CD4-positive, alpha-beta memory T cell (primary cell): ENCODE results near the gene LNP1. TPM values are rescaled to one million over a fixed set of nuclear protein-coding genes. Genes with fewer than 3 reads are reported as not detected.

Experiments
- CTCF ChIA-PET: fragments of 350-600 bp; sonication (Branson Sonifier 250); formaldehyde crosslinking; loops from one replicate; lab custom pipeline; 2021; ENCODE audit warnings: inconsistent platforms; ENCODE audit not compliant: partially characterized antibody; lab: Charles Lee
- POLR2A ChIA-PET: fragments of 350-600 bp; sonication (Branson Sonifier 250); formaldehyde crosslinking; loops from one replicate; lab custom pipeline; 2021; ENCODE audit not compliant: partially characterized antibody; lab: Charles Lee
- DNase-seq, 5 donors: peaks; one replicate each; pipeline versions ENCODE4 v3.0.0 to v3.0.0-alpha.2; 2020 to 2022; ENCODE audit warnings: mixed read lengths in 1 of 5
- H3K27ac ChIP-seq: one replicate; pipeline ENCODE4 v1.7.0; 2013; ENCODE audit warnings: low read depth, low read length
- H3K27me3 ChIP-seq: 2 replicates; pipeline ENCODE4 v1.7.0; 2013; ENCODE audit warnings: mild to moderate bottlenecking, low read length, moderate library complexity; ENCODE audit not compliant: insufficient read depth
- H3K36me3 ChIP-seq: 2 replicates; pipeline ENCODE4 v1.7.0; 2013; ENCODE audit warnings: mild to moderate bottlenecking, low read length, moderate library complexity; ENCODE audit not compliant: insufficient read depth
- H3K4me1 ChIP-seq: 2 replicates; pipeline ENCODE4 v1.7.0; 2013; ENCODE audit warnings: mild to moderate bottlenecking, low read length, moderate library complexity; ENCODE audit not compliant: insufficient read depth
- H3K4me3 ChIP-seq, 2 donors: one replicate each; pipeline ENCODE4 v1.7.0; 2013; ENCODE audit warnings: low read length in 2 of 2, mild to moderate bottlenecking in 1 of 2
- H3K9me3 ChIP-seq, 2 donors: one replicate each; pipeline ENCODE4 v1.7.0; 2013; ENCODE audit warnings: low read length in 2 of 2, control low read depth in 1 of 2; ENCODE audit not compliant: control insufficient read depth in 1 of 2
- H3K27ac Mint-ChIP-seq, 7 donors: one replicate each; pipeline ENCODE4 v1.8.0; 2020 to 2021; ENCODE audit warnings: mixed read lengths in 7 of 7, mild to moderate bottlenecking in 6 of 7, inconsistent platforms in 3 of 7, moderate library complexity in 3 of 7
- H3K27me3 Mint-ChIP-seq, 2 donors: one replicate each; pipeline ENCODE4 v1.8.0; 2020 to 2021; ENCODE audit warnings: mixed read lengths in 2 of 2
- H3K36me3 Mint-ChIP-seq, 2 donors: one replicate each; pipeline ENCODE4 v1.8.0; 2020 to 2021; ENCODE audit warnings: mixed read lengths in 2 of 2, inconsistent platforms in 1 of 2, mild to moderate bottlenecking in 1 of 2
- H3K4me1 Mint-ChIP-seq, 4 donors: one replicate each; pipeline ENCODE4 v1.8.0; 2020 to 2021; ENCODE audit warnings: mixed read lengths in 4 of 4, mild to moderate bottlenecking in 1 of 4
- H3K4me3 Mint-ChIP-seq, 8 donors: one replicate each; pipeline ENCODE4 v1.8.0; 2020 to 2021; ENCODE audit warnings: mixed read lengths in 8 of 8, mild to moderate bottlenecking in 7 of 8, moderate library complexity in 6 of 8, inconsistent platforms in 3 of 8
- H3K9me3 Mint-ChIP-seq, 8 donors: one replicate each; pipeline ENCODE4 v1.8.0; 2020 to 2021; ENCODE audit warnings: mixed read lengths in 8 of 8, mild to moderate bottlenecking in 5 of 8, inconsistent platforms in 3 of 8, moderate library complexity in 1 of 8
- intact Hi-C: fragments of 100-400 bp; cut with micrococcal nuclease; formaldehyde crosslinking; loops from one replicate; pipeline ENCODE4 v1.15.1; 2023
- polyA plus RNA-seq, 2 donors: library from polyadenylated mRNA; unstranded; fragments of 300-500 nt; fragmentation: Illumina TruSeq; gene quantifications; one replicate each; pipeline ENCODE4 v1.2.3, GENCODE V29; 2021
- total RNA-seq, 2 experiments: library from RNA; stranded (reverse); gene quantifications; one replicate each; pipeline ENCODE4 v1.2.3, GENCODE V29; 2021

The LNP1 gene
- total and polyA plus RNA-seq, 4 experiments from 2014 or later, result 0.61 to 2.2 (median 1.7) TPM

DNA sequence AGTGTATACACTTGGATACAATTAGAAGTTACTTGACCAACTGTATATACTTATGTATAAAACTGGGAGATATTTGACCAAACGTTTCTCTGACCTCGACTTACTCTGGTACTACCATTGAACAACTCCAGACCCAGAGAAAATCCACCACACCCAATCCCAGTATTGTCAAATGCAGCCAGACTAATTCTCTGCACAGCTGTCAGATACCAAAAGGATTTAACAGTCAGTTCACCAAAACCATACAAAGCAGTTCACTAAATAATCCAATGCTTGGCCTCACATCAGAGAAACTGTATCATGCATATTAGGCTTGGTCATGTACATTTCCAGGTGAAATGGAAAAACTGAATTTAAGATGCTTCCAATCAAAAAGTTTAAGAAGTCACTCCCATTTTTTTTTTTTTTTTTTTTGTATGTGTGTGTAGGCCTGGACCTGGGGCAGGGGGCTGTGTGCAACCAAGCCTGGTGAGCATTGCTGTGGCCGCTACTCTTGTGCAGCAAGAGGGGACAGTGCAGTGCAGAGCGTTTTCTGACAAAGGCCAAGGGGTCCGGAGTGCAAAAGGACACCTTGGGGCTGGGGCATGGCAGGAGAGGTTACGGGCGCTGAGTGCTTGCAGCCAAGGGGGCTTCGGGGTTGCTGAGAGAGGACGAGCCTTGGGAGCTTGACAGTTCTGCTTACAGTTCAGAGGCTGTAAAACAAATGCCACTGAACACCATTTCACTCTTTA, 1.8 kb upstream of the LNP1 start:
- ChIA-PET CTCF (interaction anchor here (1.4 kb wide), 1 partner anchor 12 kb away, joined by 6 read pairs; no protein-coding TSS in a partner anchor), POLR2A (interaction anchor here (0.7 to 2.8 kb wide), 3 partner anchors 93 to 1277 kb away, joined by 3 to 12 read pairs (median 5); partner anchors contain the start of genes TBC1D23, TMEM45A and ZBTB11)
- Mint-ChIP-seq H3K4me3 (peak overlapping the region; percentile 96 to 99 (median 97)), H3K36me3 (peaks cover 0 to 17% of the 10 kb centered on the region in 2 donors), H3K27me3 (no peaks in the 10 kb centered on the region), H3K9me3 (no peaks in the 10 kb centered on the region), H3K27ac (peak overlapping the region; percentile 65 to 95 (median 87)), H3K4me1 (peaks cover 35 to 80% (median 58%) of the 10 kb centered on the region in 4 donors)
- Histone ChIP-seq H3K4me3 (peak overlapping the region; percentile 83 to 98), H3K9me3 (no peaks in the 10 kb centered on the region), H3K27me3 (no peaks in the 10 kb centered on the region), H3K36me3 (no peaks in the 10 kb centered on the region), H3K4me1 (peaks cover 60% of the 10 kb centered on the region), H3K27ac (no peak overlapping the region)
- no peak for DNase-seq
- intact Hi-C loops, result loop anchor here (2.0 kb wide), 4 partner anchors 93 to 1277 kb away; partner anchors contain the start of genes CMSS1, TMEM45A and ZBTB11

- peak; percentile 29 to 77 (median 37) for DNase-seq
- Mint-ChIP-seq H3K27me3 (no peaks in the 10 kb centered on the region), H3K4me1 (peaks cover 38 to 79% (median 61%) of the 10 kb centered on the region in 4 donors), H3K27ac (peak overlapping the region; percentile 65 to 95 (median 87)), H3K4me3 (peak overlapping the region; percentile 96 to 99 (median 97)), H3K36me3 (peaks cover 0 to 16% of the 10 kb centered on the region in 2 donors), H3K9me3 (no peaks in the 10 kb centered on the region)
- CTCF ChIA-PET, result interaction anchor here (1.4 to 1.9 kb wide), 2 partner anchors 13 to 140 kb away, joined by 6 read pairs; partner anchors contain the start of gene TBC1D23
- Histone ChIP-seq H3K27ac (peak overlapping the region; percentile 85), H3K4me1 (peaks cover 59% of the 10 kb centered on the region), H3K4me3 (peak overlapping the region; percentile 83 to 98), H3K36me3 (no peaks in the 10 kb centered on the region), H3K27me3 (no peaks in the 10 kb centered on the region), H3K9me3 (no peaks in the 10 kb centered on the region)
- POLR2A ChIA-PET, result interaction anchor here (0.7 to 3.0 kb wide), 5 partner anchors 66 to 1276 kb away, joined by 3 to 20 read pairs (median 7); partner anchors contain the start of genes NIT2, TBC1D23, TFG and TMEM45A
- intact Hi-C loops, result loop anchor here (2.0 kb wide), 4 partner anchors 92 to 1276 kb away; partner anchors contain the start of genes CMSS1, TMEM45A and ZBTB11
These were observed 940 bp upstream of the LNP1 start for GRCh38 chr3:100400419-100400779.

- intact Hi-C loops, result loop anchor here (1.0 to 2.0 kb wide), 8 partner anchors 31 to 1275 kb away; partner anchors contain the start of genes CMSS1, NIT2, TBC1D23 and TFG
- Histone ChIP-seq H3K27me3 (no peaks in the 10 kb centered on the region), H3K9me3 (no peaks in the 10 kb centered on the region), H3K27ac (peak overlapping the region; percentile 85), H3K4me3 (peak overlapping the region; percentile 83 to 98), H3K4me1 (peaks cover 46% of the 10 kb centered on the region), H3K36me3 (no peaks in the 10 kb centered on the region)
- peaks cover 4 to 16% of the 10 kb centered on the region in 2 donors for H3K36me3 Mint-ChIP-seq
- ChIA-PET POLR2A (interaction anchor here (0.9 to 3.0 kb wide), 9 partner anchors 18 to 1275 kb away, joined by 3 to 23 read pairs (median 6); partner anchors contain the start of genes NIT2, PCNP, TBC1D23 and TFG), CTCF (interaction anchor here (0.8 to 1.9 kb wide), 7 partner anchors 16 to 584 kb away, joined by 3 to 6 read pairs (median 4); partner anchors contain the start of genes CMSS1 and TBC1D23)
- peak overlapping the region; percentile 95 to 99 (median 97) for H3K27ac Mint-ChIP-seq
- peak in 1 of 5 donors; percentile 78 for DNase-seq
- H3K9me3 Mint-ChIP-seq, result no peaks in the 10 kb centered on the region
- H3K4me1 Mint-ChIP-seq, result peaks cover 35 to 67% (median 53%) of the 10 kb centered on the region in 4 donors
- no peaks in the 10 kb centered on the region for H3K27me3 Mint-ChIP-seq
- peak overlapping the region; percentile 96 to 99 (median 97) for H3K4me3 Mint-ChIP-seq
These were observed 319 bp downstream of the LNP1 start for GRCh38 chr3:100401674-100402041.

DNA sequence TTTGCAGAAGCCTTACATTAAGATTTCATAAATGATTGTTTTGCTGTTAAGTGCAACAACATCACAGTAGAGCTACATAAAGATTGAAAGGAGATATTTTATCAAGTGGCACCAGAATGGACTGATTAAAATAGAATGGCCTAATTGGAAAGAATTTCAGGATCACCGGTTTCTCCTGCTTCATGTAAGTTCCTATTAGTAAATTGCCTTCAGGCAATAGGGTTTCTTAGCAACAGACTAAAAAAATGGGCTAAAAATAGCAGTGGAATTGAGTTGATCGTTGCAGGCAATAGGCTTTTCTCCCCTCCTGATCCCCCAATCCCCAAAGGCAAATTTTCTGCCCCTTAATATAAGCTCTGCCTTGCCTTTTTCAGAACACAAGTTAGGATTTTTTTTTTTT, 917 bp downstream of the LNP1 start:
- H3K27ac Mint-ChIP-seq, result peak overlapping the region; percentile 95 to 99 (median 97)
- H3K4me1 ChIP-seq, result peaks cover 42% of the 10 kb centered on the region
- H3K36me3 Mint-ChIP-seq, result peaks cover 6 to 16% of the 10 kb centered on the region in 2 donors
- no peaks in the 10 kb centered on the region for H3K36me3 ChIP-seq
- no peak for DNase-seq
- ChIA-PET POLR2A (interaction anchor here (1.5 to 3.0 kb wide), 5 partner anchors 17 to 1274 kb away, joined by 3 to 23 read pairs (median 12); partner anchors contain the start of genes NIT2, TBC1D23 and ZBTB11), CTCF (interaction anchor here (0.6 to 1.4 kb wide), 3 partner anchors 50 to 90 kb away, joined by 3 to 4 read pairs (median 3); partner anchors contain the start of gene TMEM45A)
- peaks cover 0 to 2% (median under 1%) of the 10 kb centered on the region in 8 donors for H3K9me3 Mint-ChIP-seq
- peak overlapping the region; percentile 83 to 98 for H3K4me3 ChIP-seq
- H3K4me3 Mint-ChIP-seq, result peak overlapping the region; percentile 96 to 99 (median 97)
- intact Hi-C loops, result no loop called here
- no peaks in the 10 kb centered on the region for H3K27me3 Mint-ChIP-seq
- no peaks in the 10 kb centered on the region for H3K9me3 ChIP-seq
- H3K4me1 Mint-ChIP-seq, result peaks cover 33 to 61% (median 50%) of the 10 kb centered on the region in 4 donors
- no peaks in the 10 kb centered on the region for H3K27me3 ChIP-seq
- peak overlapping the region; percentile 85 for H3K27ac ChIP-seq

DNA sequence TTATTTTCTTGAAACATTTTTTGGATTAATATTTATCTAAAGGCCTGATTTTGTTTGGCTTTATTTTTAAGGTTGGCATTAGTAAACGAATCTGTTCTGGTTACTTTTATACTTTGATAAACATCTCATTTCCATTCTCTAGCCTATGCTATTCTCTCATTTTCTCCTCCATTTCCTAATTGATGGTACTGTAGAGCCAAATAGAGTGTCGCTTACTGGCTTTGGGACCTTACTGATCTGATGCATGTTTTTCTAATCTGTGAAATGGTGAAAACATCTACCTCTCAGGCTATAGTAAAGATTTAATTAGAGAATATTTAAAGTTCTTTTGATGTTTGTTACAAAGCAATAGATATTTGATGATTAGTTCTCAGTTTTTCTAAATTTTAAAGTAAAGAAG, 1.6 kb downstream of the LNP1 start:
- H3K36me3 Mint-ChIP-seq, result peaks cover 12 to 17% of the 10 kb centered on the region in 2 donors
- DNase-seq, result no peak
- no peaks in the 10 kb centered on the region for H3K27me3 Mint-ChIP-seq
- H3K4me1 Mint-ChIP-seq, result peaks cover 33 to 60% (median 48%) of the 10 kb centered on the region in 4 donors
- no peaks in the 10 kb centered on the region for H3K27me3 ChIP-seq
- no peaks in the 10 kb centered on the region for H3K36me3 ChIP-seq
- H3K27ac Mint-ChIP-seq, result peak overlapping the region in 4 of 7 donors; percentile 37 to 95 (median 59)
- H3K27ac ChIP-seq, result no peak overlapping the region
- POLR2A ChIA-PET, result interaction anchor here (1.9 to 3.0 kb wide), 3 partner anchors 31 to 142 kb away, joined by 6 to 23 read pairs (median 20); partner anchors contain the start of genes NIT2 and TBC1D23
- peaks cover 0 to 8% (median 4%) of the 10 kb centered on the region in 8 donors for H3K9me3 Mint-ChIP-seq
- peak overlapping the region in 7 of 8 donors; percentile 13 to 97 (median 96) for H3K4me3 Mint-ChIP-seq
- no peaks in the 10 kb centered on the region for H3K9me3 ChIP-seq
- CTCF ChIA-PET, result interaction anchor here (1.4 kb wide), 1 partner anchor 86 kb away, joined by 3 read pairs; no protein-coding TSS in a partner anchor
- no peak overlapping the region for H3K4me3 ChIP-seq
- H3K4me1 ChIP-seq, result peaks cover 42% of the 10 kb centered on the region
- intact Hi-C loops, result no loop called here

DNA sequence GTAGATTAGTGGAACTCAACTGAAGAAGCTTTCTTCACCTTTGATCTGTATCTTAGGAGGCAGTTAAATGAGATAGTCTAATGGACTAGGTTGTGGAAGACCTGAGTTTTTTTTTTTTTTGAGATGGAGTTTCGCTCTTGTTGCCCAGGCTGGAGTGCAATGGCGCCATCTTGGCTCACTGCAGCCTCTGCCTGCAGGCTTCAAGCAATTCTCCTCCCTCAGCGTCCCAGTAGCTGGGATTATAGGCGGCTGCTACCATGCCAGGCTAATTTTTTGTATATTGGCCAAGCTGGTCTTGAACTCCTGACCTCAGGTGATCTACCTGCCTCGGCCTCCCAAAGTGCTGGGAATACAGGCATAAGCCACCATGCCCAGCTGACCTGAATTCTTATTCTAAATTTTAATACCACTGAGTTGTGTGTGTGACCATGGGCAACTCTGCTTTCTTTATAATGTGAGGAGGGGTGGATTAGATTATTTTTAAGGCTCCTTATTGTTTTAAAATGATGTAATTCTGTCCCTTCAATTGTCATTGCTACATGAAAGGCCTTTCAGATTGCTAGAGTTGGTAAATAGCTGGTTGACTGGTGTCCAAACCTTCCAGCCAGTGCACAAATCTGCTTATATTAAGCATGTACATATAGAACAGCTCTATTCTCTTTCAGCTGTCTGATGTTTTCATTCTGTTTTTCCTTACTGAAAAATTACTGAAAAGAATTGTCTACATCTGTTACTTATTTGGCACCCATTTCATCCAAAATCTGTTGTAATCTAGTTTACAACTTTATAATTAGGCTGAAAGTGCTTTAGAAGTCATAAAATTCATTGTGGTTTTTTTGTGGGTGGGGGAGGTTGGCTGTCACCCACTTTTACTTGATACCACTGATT, 2.3 kb downstream of the LNP1 start:
- peaks cover 17% of the 10 kb centered on the region in 2 donors for H3K36me3 Mint-ChIP-seq
- H3K9me3 Mint-ChIP-seq, result peaks cover 0 to 10% (median 7%) of the 10 kb centered on the region in 8 donors
- no peak overlapping the region for H3K27ac ChIP-seq
- peak overlapping the region in 2 of 8 donors; percentile 13 to 97 for H3K4me3 Mint-ChIP-seq
- H3K9me3 ChIP-seq, result no peaks in the 10 kb centered on the region
- no peaks in the 10 kb centered on the region for H3K27me3 Mint-ChIP-seq
- H3K27ac Mint-ChIP-seq, result no peak overlapping the region
- ChIA-PET POLR2A (interaction anchor here (0.6 to 2.0 kb wide), 2 partner anchors 31 to 572 kb away, joined by 3 to 6 read pairs; no protein-coding TSS in a partner anchor), CTCF (interaction anchor here (0.7 to 1.5 kb wide), 3 partner anchors 18 to 306 kb away, joined by 3 to 4 read pairs (median 3); partner anchors contain the start of gene TFG)
- no peak for DNase-seq
- H3K4me1 ChIP-seq, result peaks cover 40% of the 10 kb centered on the region
- intact Hi-C loops, result no loop called here
- no peak overlapping the region for H3K4me3 ChIP-seq
- H3K27me3 ChIP-seq, result no peaks in the 10 kb centered on the region
- H3K4me1 Mint-ChIP-seq, result peaks cover 30 to 56% (median 44%) of the 10 kb centered on the region in 4 donors
- no peaks in the 10 kb centered on the region for H3K36me3 ChIP-seq
